Stomach (tissue), 19 donors: ENCODE measurements around the gene RFT1. TPM values are rescaled to one million over a fixed set of nuclear protein-coding genes. Genes with fewer than 3 reads are reported as not detected.
A peak's percentile ranks its signal among the peaks of the same experiment; 100 is the strongest.

Experiments used
- DNase-seq, 2 donors: peaks; one replicate each; pipeline versions ENCODE4 v3.0.0 to v3.0.0-alpha.2; 2013 to 2019
- H3K27ac ChIP-seq, 5 donors: fragments of 200-600 bp in 4 of 5; sonication (generic) in 4 of 5; one replicate each; pipeline ENCODE4 v1.5.1; 2013 to 2019; ENCODE audit warnings: mild to moderate bottlenecking in 1 of 5, moderate library complexity in 1 of 5
- H3K27me3 ChIP-seq, 3 donors: fragments of 200-600 bp; sonication (generic); one replicate each; pipeline ENCODE4 v1.5.1; 2017 to 2019; ENCODE audit warnings: mixed run types in 1 of 3
- H3K36me3 ChIP-seq, 4 donors: fragments of 200-600 bp; sonication (generic); 1 replicate in 3 of 4; 2 replicates in 1 of 4; pipeline ENCODE4 v1.5.1; 2016 to 2019
- H3K4me1 ChIP-seq, 4 donors: fragments of 200-600 bp; sonication (generic); one replicate each; pipeline ENCODE4 v1.5.1; 2016 to 2019
- H3K4me3 ChIP-seq, 4 donors: fragments of 200-600 bp; sonication (generic) in 3 of 4; one replicate each; pipeline ENCODE4 v1.5.1; 2016 to 2019; ENCODE audit warnings: mild to moderate bottlenecking in 1 of 4
- H3K9me3 ChIP-seq, 4 donors: fragments of 200-600 bp; sonication (generic); one replicate each; pipeline ENCODE4 v1.5.1; 2016 to 2019
- CTCF ChIP-seq, 7 experiments: fragments of 450-650 bp in 4 of 7; fragments of 200-600 bp in 3 of 7; sonication (generic) in 3 of 7; IDR thresholded peaks; one replicate each; pipeline ENCODE4 v1.5.1; 2016 to 2019; ENCODE audit warnings: antibody characterized with exemption in 7 of 7, control low read depth in 2 of 7, mild to moderate bottlenecking in 1 of 7
- EP300 ChIP-seq: sonication (generic); formaldehyde crosslinking; IDR thresholded peaks from one replicate; pipeline ENCODE4 v1.6.1; 2017; ENCODE audit warnings: antibody characterized with exemption
- POLR2A ChIP-seq, 4 donors: fragments of 450-650 bp; IDR thresholded peaks; one replicate each; pipeline ENCODE4 v1.6.1; 2016; ENCODE audit warnings: antibody characterized with exemption in 4 of 4, control low read depth in 2 of 4, mild to moderate bottlenecking in 1 of 4, moderate library complexity in 1 of 4
- POLR2AphosphoS5 ChIP-seq, 3 donors: sonication (generic); formaldehyde crosslinking; IDR thresholded peaks; one replicate each; pipeline ENCODE4 v1.6.1; 2016; ENCODE audit warnings: antibody characterized with exemption in 3 of 3
- WGBS, 5 donors: extraction: QIAGEN DNeasy Blood & Tissue Kit in 3 of 5; methylation state at CpG; one replicate each; pipeline versions ENCODE4 v1.1.5 to v1.1.7; 2013 to 2018; 5-methylcytosine and 5-hydroxymethylcytosine counted together
- intact Hi-C: fragments of 100-400 bp; cut with DNase I; formaldehyde crosslinking; loops from one replicate; pipeline ENCODE4 v1.15.1; 2023; ENCODE audit warnings: low total_unique reads
- long read RNA-seq, 10 donors: transcript quantifications; one replicate each; lab custom pipeline, GENCODE V29; 2026
- polyA plus RNA-seq, 3 donors: library from polyadenylated mRNA; stranded (reverse); fragments of 200-250 nt; gene quantifications; one replicate each; pipeline ENCODE4 v1.2.3, GENCODE V29; 2013
- total RNA-seq, 5 donors: library from RNA; depleted of rRNA; stranded (reverse); fragments of >200 nt; gene quantifications; one replicate each; pipeline versions ENCODE4 v1.1.0 to v1.2.3, GENCODE V29; 2014 to 2016
- donor health status: healthy with polysubstance abuse.
- donor health status: Bipolar disorder and iron deficiency.
- donor health status: healthy.

The RFT1 gene
- total RNA-seq (10 to 100 TPM in 2 of 5 donors, 1 to 10 TPM in 2, not detected in 1; 7.0 to 16.8 (median 12.1) TPM), polyA plus RNA-seq (1 to 10 TPM; 3.3 to 7.9 (median 3.7) TPM)
- long read RNA-seq, donor 1, full-length matches to known transcripts, result 1 of 1 reads
- long read RNA-seq, donor 1, partial matches to known transcripts, result 0 of 1 reads
- long read RNA-seq, donor 1, other reads (novel, unspliced or antisense), result 0 of 1 reads
- long read RNA-seq, donor 2, full-length matches to known transcripts, result 6 of 6 reads
- long read RNA-seq, donor 2, partial matches to known transcripts, result 0 of 6 reads
- long read RNA-seq, donor 2, other reads (novel, unspliced or antisense), result 0 of 6 reads
- long read RNA-seq, donor 3, full-length matches to known transcripts, result 3 of 24 reads
- long read RNA-seq, donor 3, partial matches to known transcripts, result 21 of 24 reads
- long read RNA-seq, donor 3, other reads (novel, unspliced or antisense), result 0 of 24 reads
- long read RNA-seq, donor 4, result 0 reads
- long read RNA-seq, donor 5, full-length matches to known transcripts, result 5 of 5 reads
- long read RNA-seq, donor 5, partial matches to known transcripts, result 0 of 5 reads
- long read RNA-seq, donor 5, other reads (novel, unspliced or antisense), result 0 of 5 reads
- long read RNA-seq, donor 6, result 0 reads
- long read RNA-seq, donor 7, full-length matches to known transcripts, result 4 of 4 reads
- long read RNA-seq, donor 7, partial matches to known transcripts, result 0 of 4 reads
- long read RNA-seq, donor 7, other reads (novel, unspliced or antisense), result 0 of 4 reads
- long read RNA-seq, donor 8, full-length matches to known transcripts, result 5 of 5 reads
- long read RNA-seq, donor 8, partial matches to known transcripts, result 0 of 5 reads
- long read RNA-seq, donor 8, other reads (novel, unspliced or antisense), result 0 of 5 reads
- long read RNA-seq, donor 9, result 0 reads
- long read RNA-seq, donor 10, full-length matches to known transcripts, result 2 of 2 reads
- long read RNA-seq, donor 10, partial matches to known transcripts, result 0 of 2 reads
- long read RNA-seq, donor 10, other reads (novel, unspliced or antisense), result 0 of 2 reads

- WGBS, 5 donors, result 2 to 5% (median 3%) methylated on average over 22 to 41 of the region's 41 CpGs
- intact Hi-C loops, result no loop called here
These were observed at the start of gene RFT1 for GRCh38 chr3:53130179-53131061. Gene RFT1 (minus strand): TSS chr3:53130435. CDS start chr3:53130400, 35 bp downstream.

GRCh38 chr3:53179580-53179979 lies 49.3 kb upstream of the RFT1 start:
- no peak for TF ChIP-seq POLR2A (IDR thresholded peaks at IDR 0.05)
- TF ChIP-seq CTCF (IDR thresholded peaks at IDR 0.05), result no peak
- no peak for TF ChIP-seq POLR2AphosphoS5 (IDR thresholded peaks at IDR 0.05)
- no peak for TF ChIP-seq EP300
- no peak for DNase-seq
- Histone ChIP-seq H3K4me1 (peaks cover 0 to 32% (median 10%) of the 10 kb centered on the region in 4 donors), H3K27me3 (no peaks in the 10 kb centered on the region), H3K36me3 (peaks cover 66 to 97% (median 91%) of the 10 kb centered on the region in 4 donors), H3K4me3 (no peak overlapping the region), H3K27ac (no peak overlapping the region), H3K9me3 (no peaks in the 10 kb centered on the region)
- WGBS, 5 donors, result 92 to 96% (median 94%) methylated on average over 19 to 20 of the region's 20 CpGs
- intact Hi-C loops, result no loop called here

More at GRCh38 chr3:53130179-53131061, at the start of gene RFT1:
- H3K27me3 ChIP-seq, result no peaks in the 10 kb centered on the region
- no peaks in the 10 kb centered on the region for H3K9me3 ChIP-seq
- H3K4me1 ChIP-seq, result peaks cover 25 to 47% (median 38%) of the 10 kb centered on the region in 4 donors
- DNase-seq, result peak; percentile 99 to 100
- peak within 1 kb of the TSS; percentile 87 to 97 (median 91) for H3K27ac ChIP-seq
- peak within 1 kb of the TSS; percentile 76 to 98 (median 88) for H3K4me3 ChIP-seq
- H3K36me3 ChIP-seq, result peaks cover 2 to 17% (median 10%) of the 10 kb centered on the region in 4 donors
- TF ChIP-seq POLR2AphosphoS5 (IDR thresholded peaks at IDR 0.05), result peak; percentile 80 to 97 (median 87)
- no peak for TF ChIP-seq EP300
- TF ChIP-seq CTCF (IDR thresholded peaks at IDR 0.05), result peak in 2 of 7 experiments; percentile 11 to 38
- peak in 1 of 4 donors; percentile 28 for TF ChIP-seq POLR2A (IDR thresholded peaks at IDR 0.05)

GRCh38 chr3:53178246-53178645 lies 48.0 kb upstream of the RFT1 start:
- Histone ChIP-seq H3K4me3 (no peak overlapping the region), H3K4me1 (peaks cover 0 to 45% (median 20%) of the 10 kb centered on the region in 4 donors), H3K27ac (no peak overlapping the region), H3K27me3 (no peaks in the 10 kb centered on the region), H3K9me3 (no peaks in the 10 kb centered on the region), H3K36me3 (peaks cover 68 to 97% (median 91%) of the 10 kb centered on the region in 4 donors)
- no peak for DNase-seq
- 88 to 96% (median 94%) methylated on average over 11 to 15 of the region's 15 CpGs for WGBS, 5 donors
- TF ChIP-seq EP300 (no peak), CTCF (IDR thresholded peaks at IDR 0.05) (no peak), POLR2AphosphoS5 (IDR thresholded peaks at IDR 0.05) (no peak), POLR2A (IDR thresholded peaks at IDR 0.05) (no peak)
- intact Hi-C loops, result no loop called here
